T1000 (cell line): Measurements from ENCODE around the gene MIOX.
"Not testable (repeated sequence)": the region's sequence is repeated elsewhere in the genome, so short reads cannot be mapped to it uniquely, and the experiment has no call there.

ENCODE experiments used
- DNase-seq: peaks from one replicate; lab custom pipeline; 2025; ENCODE audit warnings: mixed read lengths; lab: John Stamatoyannopoulos, UW

The MIOX gene

GRCh38 chr22:50529897-50530579 is 43.4 kb downstream of the MIOX start, which contains the start of gene TYMP:
Gene TYMP (minus strand): TSS chr22:50530012. CDS start chr22:50529709, 303 bp downstream.
- no peak for DNase-seq

- no peak for DNase-seq
Measured at GRCh38 chr22:50530580-50530876, 43.9 kb downstream of the MIOX start.

- DNase-seq = peak; percentile 14
Measured at GRCh38 chr22:50530877-50531545, 44.4 kb downstream of the MIOX start.

- DNase-seq = no peak
Measured at GRCh38 chr22:50531546-50531961, 44.9 kb downstream of the MIOX start.

GRCh38 chr22:50531962-50532674 is 45.5 kb downstream of the MIOX start:
- DNase-seq = no peak

- DNase-seq = no peak
Measured at GRCh38 chr22:50532824-50533796, 46.5 kb downstream of the MIOX start.

- DNase-seq = not testable (repeated sequence)
Measured at GRCh38 chr22:50533856-50534711, 47.4 kb downstream of the MIOX start.

GRCh38 chr22:50535113-50535512 is 48.5 kb downstream of the MIOX start:
- no peak for DNase-seq

GRCh38 chr22:50536226-50536625 is 49.6 kb downstream of the MIOX start:
- no peak for DNase-seq

- DNase-seq = no peak
Measured at GRCh38 chr22:50537765-50538164, 51.1 kb downstream of the MIOX start.
